Iris pigment epithelial cell (primary cell): Measurements from ENCODE around the gene CMIP.
A peak's percentile ranks its signal among the peaks of the same experiment; 100 is the strongest.

Source experiments
- DNase-seq: peaks from one replicate; pipeline ENCODE4 v3.0.0-alpha.2; 2011; ENCODE audit warnings: low read depth

The CMIP gene

DNA sequence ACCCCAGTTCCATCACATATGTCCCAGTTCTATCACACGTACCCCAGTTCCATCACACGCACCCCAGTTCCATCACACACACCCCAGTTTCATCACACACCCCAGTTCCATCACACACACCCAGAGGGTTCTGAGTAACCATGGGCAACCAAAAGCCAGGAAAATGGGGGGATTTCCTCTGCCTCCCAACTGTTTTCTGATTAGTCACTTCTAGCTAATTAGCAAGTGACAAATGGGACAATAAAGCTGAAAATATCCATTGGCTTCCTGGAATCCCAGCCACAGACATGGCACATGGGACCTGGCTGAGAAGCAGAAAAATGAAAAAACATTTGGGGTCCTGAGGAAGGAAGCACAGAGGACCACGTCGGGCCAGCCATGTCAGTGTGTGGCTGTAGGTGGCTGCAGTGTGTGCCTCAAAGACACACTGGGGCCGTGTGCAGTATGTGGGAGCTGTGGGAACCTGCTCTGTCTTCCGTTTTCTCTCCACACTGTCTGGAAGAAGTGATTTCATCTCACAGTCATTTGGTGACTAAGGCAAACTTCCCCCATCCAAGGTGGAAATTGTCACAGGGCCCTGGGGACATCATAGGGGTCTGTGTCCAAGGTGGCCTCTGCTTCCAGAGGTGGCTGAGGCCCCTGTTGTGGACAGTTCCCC is 106.7 kb downstream of the CMIP start:
- peak; percentile 75 for DNase-seq

DNA sequence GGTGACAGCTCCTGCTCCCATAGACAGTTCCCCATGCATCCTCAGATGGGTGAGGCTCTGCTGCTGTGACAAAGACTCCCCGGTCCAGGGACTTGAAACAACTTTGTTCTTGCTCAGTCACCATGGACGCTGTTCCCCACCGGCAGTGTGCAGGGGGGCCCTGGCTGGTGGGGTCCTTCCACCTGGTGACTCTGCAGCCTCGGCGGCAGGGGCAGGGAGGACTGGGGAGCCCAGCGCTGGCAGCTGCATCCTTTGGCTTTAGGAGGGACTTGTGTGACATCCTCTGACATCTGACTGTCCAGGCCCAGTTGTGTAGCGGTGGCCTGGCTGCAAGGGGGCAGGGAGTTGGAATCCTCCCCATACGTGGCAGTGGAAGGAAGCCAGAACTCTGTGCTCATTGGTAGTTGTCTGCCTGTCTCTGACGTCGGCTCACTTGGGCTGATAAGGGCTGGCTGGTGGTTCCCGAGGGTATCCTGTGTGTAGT is 107.3 kb downstream of the CMIP start:
- DNase-seq, result peak; percentile 75

DNA sequence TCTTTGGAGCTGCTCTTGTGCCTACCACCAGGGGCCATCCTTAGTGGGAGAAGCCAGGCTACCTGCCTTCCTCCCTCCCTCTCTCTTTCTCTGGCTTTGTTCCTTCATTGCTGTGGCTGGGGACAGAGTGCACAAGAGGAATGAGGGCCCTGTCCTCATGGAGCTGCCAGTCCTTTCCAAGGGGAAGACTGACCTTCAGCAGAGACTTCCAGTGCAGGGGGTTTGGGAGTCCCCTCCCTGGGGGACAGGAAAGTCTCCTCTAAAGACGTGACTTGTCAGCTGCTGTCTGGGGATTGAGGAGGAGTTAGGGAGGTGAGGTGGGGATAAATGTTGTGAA is 108.1 kb downstream of the CMIP start:
- no peak for DNase-seq

DNA sequence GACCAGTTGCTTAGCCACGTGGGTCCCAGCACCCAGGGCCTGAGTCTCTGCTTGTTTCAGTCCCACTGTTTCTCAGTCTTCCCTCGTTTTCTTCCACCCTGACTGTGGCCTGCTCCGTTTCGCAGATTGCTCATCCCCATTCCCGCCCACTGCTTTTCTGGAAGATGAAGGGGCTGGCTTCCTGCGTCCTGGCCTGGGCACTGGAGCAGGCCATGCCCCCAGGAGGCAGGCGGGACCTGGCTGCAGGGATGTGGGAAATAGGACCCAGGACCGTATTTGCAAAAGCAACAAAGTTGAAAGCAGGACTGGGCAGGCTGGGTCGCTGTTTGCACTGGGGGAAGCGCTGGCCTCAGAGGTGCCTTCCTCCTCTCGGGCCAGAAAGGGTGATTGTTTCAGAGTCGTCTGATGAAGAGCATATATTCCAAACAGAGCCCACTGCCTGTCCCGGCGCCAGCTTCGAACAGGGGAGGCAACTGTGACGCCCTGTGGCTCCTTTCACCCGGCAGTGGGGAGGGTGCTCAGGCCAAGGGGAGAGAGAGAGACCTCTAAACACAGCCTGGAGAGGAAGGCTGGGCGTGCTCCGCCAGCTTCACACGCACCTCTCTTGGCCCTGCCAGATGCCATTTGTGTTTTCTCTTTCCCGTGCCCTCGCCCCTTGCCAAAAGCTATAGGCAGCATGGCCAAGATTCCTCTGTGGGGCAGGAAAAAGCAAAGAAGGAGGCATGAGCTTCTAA is 108.6 kb downstream of the CMIP start:
- no peak for DNase-seq

DNA sequence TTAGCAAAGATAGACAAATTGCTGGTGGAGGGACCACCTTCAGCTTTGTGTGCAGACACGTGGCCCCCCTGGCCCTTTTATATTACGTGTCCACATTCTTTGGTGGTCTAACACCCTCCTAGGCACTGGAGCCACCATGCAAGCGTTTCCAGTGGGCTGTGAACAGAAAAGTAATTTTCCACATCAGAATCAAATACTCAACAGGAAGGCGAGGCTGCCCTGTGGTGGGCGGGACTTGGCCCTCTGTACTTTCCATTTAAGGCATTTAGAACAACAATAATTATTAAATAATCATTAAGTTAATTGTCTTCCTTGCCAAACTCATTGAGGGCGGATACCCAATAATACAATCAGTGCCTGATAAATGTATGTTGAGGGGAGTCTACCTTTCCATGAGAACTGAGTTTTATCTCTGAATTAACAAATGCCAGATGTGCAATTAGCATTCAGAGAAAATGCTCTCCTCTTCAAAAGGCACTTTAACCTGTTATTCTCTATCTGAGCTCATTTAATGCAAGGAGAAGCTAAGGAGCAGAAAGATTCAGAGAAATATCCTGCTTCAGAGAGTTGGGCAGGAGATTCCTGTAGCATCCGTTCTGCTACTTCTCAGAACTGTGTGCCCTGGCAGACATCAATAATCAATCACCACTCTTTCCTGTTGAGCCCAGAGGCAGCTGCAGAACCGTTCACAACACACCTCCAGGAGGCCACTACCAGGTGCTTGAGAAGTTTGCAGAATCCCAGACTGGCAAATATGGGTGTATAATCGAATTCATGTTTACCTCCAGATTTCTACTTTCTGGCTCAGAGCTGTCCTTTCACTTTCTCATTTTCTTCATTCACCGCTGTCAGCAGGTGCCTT is 109.4 kb downstream of the CMIP start:
- no peak for DNase-seq

DNA sequence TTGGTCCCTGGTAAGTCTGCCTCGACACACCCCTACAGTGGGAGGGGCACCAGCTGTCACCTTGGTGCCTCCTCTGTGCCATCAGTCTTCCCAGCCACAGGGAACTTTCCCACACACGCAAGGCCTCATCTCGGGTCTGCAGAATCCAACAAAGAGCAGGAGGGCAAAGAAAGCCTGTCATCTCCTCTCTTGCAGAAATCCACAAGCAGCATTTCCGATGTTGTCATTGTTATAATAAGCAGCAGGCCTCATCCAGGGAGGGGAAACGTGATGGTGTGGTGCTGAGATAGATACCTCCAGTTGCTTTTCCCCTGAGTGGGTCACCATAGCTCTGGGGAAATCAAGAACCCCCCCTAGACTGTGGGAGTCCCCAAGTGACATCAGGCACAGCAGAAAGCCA is 110.4 kb downstream of the CMIP start:
- DNase-seq, result no peak

DNA sequence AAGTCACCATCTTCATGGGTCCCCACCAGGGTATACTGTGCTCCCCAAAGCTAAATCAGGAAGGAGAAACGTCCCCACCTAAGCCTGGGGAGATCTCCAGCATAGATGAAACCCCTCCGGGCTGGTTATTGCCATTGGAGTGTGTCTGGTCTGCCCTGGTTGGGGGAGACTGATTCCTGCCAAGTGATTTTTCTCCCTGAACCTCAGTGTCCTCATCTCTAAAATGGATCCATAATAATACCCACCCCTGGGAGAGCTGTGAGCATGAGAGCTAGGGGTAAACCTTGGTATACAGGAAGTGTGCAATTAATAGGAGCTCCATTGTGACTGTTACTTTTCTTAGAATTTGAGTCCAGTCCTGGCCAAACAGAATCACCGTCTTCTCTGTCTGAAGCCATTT is 111.1 kb downstream of the CMIP start:
- DNase-seq, result no peak

DNA sequence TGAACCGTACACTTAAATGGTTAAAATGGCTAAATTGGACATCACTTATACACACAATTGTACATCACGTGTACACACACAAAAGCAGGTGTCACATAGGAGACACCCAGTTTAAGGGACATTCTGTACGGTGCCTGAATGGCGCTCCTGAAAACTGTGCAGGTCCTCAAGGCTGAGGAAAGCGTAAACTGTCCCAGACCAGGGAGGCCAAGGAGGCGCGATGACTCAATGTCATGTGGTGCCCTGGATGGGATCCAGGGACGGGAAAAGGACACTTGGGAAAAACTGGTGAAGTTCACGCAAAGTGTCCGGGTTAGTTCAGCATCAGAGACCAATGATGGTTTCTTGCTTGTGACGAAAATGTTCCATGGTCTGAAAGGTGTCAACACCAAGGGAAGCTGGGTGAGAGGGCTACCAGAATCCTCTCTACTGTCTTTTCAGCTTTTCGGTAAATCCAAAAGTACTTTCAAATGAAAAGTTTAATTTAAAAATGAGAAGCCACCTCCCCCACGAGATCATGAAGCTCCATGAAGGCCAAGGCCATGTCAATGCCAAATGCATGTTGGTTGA is 112.2 kb downstream of the CMIP start:
- DNase-seq, result no peak

DNA sequence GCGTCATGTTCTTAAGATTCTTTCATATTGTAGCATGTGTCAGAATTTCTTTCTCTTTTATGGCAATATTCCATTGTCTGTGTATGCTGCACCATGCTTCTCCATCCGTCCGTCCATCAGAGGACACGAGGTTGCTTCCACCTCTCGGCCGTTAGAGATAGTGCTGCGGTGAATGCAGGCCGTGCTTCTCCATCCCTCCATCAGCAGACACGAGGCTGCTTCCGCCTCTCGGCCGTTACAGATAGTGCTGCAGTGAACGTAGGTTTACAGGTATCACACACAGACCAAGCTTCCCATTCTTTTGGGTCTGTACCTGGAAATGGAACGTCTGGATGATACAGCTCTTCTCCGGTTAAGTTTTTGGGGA is 113.5 kb downstream of the CMIP start:
- DNase-seq, result no peak

DNA sequence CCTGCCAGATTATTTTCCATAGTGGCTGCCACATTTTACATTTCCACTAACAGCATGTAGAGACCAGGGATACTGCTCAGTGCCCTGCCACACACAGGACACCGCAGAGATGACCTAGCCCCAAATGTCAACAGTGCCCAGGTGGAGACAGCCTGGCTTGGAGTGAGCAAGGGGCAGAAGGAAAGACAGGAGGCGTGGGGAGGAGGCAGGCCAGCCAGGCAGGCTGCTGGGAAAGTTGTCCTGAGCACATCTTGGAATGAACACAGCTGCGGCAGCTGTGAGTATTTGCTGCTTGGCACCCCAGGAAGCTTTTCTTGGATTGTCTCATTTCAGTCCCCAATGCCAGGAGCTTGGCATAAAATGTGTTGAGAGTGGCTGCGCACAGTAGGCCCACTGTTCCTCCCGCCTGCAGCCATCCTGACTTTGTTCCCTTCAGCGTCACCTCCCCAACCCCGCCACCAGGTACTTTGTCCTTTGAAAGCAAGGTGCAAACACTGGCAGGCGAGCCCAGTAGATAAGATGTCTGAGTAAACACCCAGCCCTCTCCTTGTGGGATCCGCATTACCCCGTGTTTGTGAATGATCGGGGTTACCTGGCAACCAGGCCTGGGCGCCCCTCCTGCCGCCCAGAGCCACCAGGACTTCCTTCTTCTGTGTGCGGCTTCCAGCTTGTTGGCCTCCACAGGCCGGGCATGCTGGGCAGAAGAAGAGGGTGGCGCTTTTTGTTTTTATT is 114.0 kb downstream of the CMIP start:
- no peak for DNase-seq

DNA sequence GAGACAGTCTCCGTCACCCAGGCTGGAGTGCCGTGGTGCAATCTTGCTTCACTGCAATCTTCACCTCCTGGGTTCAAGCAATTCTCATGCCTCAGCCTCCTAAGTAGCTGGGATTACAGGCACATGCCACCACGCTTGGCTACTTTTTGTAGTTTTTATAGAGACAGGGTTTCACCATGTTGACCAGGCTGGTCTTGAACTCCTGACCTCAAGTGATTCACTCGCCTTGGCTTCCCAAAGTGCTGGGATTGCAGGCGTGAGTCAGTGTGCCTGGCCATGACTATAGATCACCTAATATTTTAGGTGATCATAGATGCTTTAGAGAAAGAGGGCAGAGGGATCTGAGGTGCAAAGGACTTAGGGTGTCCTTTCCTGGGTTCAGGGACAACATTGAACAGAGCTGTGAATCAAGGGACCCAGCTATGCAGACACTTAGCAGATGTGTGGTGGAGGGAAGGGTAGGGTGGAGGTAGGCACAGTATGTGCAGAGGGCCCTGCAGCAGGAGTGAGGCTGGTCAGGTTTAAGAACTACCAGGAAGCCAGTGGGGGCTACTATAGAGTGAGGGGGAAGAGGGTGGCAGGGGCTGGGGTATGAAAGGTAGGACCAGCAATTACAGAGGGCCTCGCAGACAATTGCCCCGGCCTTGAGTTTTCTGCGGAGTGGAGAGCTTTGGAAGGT is 116.5 kb downstream of the CMIP start:
- DNase-seq, result peak; percentile 56

DNA sequence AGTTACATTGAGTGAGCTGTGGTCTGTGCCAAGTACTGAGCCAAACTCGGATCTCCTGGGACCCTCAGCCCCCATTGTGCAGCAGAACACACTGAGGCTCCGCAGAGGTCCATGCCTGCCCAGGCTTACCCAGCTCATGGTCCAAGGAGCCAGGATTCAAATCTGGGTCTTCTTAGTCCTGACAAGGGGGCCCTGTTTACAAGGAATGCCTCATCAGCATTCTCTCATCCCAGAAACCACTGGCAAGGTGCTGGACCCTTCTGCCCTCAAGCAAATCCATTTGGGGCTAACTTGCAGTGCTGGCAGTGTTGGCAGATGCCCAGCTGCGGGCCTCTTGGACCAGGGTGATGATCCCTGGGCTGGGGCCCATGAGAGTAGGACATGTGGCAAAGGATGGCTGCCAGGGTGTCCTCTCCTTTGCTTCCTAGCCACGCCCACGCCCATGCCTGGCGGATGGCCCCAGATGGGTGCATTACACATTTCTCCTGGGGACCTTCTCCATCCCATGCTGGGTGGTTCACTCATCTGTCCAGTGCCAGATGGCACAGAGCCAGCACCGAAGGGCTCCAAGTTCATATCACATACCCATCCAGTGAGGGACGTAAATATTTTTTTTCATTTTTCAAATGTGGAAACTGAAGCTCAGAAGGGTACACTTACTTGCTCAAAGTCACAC is 117.7 kb downstream of the CMIP start:
- no peak for DNase-seq

DNA sequence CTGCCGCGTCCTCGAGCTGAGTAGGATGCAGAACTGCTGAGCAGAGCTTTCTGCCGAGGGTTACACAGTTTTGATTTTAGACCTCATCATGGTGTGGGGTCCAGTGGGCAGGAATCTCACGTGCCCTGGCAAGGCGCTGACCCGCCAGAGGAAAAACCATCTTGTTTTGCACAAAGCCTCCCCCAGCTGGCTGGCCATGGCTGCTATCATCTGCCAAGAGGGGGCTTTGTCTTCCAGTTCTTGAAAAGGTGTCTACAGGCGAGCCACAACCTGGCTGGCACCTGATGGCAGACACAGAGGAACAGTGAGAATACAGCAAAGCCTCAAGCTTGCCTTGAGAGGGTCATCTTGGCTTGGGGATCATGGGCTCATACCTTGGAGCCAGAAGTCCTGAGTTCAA is 118.3 kb downstream of the CMIP start:
- no peak for DNase-seq

DNA sequence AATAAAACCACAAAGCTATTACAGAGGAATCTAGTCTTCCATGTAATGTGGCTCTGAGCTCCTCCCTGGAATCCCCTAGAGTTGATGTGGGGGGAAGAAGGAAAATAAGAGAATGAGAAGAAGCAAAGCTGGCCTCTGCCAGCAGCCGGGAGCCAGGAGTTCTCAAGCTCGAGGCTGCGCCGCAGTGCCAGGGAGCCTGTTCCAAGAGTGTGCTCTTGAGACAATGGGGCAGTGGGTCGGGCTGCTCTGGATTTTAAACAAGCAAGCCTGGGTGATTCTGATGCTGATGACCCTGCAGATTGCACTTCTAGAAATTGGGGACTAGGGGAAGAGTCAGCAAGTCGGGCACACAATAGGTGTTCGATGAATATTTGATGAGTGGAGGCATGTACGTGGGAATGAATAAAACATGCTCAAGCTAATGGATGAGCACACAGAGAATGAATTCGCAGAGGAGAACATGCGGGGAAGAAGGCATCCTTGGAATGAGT is 119.9 kb downstream of the CMIP start:
- DNase-seq, result no peak

DNA sequence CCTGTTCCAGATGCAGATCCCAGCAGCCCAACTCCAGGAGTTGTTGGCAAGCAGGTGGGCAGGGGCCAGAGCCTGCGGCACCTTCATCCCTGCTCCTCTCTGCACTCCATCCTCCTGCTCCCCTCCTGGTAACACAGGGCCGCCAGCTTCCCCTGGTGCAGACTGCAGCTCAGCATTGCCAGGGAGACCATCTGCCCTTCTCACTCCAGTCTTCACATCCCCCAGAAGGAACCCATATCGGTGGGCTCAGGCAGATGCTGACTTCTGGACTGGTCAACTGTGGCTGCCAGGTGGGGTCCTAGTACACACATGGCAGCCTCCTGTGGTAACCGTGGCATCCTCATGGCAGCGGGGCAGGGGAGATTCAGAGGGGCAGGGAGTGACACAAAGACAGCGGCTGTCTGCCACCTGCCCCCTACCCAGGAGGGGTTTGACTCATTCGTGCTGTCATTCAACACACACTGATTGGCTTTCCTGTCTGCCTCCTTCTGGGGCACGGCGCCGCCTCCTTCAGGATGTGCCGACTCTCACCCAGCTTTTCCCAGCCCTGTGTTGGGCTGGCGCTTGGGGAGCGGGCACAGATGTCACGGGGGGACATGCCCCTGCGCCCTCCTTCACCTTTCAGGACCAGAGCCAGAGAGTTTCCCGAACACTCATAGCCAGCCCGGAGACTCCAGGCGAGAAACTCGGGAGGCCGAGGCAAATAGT is 120.9 kb downstream of the CMIP start:
- no peak for DNase-seq

DNA sequence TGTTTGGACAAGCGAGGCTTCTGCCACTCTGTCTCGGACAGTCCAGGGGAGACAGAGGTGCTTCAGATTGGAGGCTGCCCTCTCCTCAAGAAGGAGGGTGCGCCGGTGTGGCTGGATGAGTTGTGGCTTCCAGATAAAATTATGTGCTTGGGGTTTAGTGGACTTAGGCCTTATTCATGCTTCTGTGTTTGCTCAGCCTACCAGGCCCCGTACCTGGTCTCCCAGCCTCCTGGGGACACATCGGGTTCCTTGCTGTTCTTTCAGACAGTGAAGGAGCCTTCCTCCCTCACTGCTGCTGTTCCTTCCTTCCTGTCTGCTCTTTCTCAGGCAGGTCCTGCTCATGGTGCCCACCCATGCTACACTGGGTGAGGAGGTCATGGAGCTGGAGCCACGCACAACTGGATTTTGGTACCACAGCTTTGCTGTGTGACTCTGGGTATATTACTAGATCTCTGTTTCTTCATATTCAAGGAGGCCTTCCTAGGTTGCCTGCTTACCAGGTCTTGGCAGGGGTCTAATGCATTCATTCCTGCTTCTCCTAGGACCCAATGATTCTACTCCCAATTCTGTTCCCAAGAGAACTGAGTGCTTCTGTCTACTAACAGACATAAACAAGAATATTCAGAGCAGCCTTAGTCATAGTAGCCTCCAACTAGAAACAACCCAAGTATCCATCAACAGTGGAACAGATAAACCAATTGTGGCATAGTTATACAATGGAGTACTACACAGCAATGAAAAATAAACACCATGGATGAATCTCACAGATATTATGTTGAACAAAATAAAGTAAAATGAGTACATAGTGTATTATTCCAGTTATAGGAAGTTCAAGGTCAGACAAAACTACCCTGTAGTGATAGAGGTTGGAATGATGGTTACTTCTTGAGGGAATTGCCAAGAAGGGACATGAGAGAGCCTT is 121.7 kb downstream of the CMIP start:
- DNase-seq, result no peak

DNA sequence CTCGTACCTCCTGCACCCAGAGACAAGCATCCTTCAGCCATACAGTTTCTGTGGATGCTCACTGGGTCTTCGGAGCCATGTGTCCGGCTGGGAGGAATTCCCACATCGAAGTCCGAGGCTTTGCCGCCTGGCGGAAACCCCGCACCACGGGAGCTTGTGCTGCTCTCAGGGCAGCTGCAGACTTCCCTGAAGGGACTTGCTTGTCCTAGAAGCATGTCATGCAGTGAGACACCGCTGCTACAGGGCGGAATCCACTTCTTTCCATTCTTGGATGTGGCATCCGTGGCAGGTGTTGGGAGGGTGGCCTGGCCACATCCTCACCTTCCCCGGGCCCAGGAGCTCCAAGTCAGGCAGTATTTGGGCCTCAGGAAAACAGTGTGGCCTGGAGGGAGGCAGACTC is 122.5 kb downstream of the CMIP start:
- DNase-seq, result no peak

DNA sequence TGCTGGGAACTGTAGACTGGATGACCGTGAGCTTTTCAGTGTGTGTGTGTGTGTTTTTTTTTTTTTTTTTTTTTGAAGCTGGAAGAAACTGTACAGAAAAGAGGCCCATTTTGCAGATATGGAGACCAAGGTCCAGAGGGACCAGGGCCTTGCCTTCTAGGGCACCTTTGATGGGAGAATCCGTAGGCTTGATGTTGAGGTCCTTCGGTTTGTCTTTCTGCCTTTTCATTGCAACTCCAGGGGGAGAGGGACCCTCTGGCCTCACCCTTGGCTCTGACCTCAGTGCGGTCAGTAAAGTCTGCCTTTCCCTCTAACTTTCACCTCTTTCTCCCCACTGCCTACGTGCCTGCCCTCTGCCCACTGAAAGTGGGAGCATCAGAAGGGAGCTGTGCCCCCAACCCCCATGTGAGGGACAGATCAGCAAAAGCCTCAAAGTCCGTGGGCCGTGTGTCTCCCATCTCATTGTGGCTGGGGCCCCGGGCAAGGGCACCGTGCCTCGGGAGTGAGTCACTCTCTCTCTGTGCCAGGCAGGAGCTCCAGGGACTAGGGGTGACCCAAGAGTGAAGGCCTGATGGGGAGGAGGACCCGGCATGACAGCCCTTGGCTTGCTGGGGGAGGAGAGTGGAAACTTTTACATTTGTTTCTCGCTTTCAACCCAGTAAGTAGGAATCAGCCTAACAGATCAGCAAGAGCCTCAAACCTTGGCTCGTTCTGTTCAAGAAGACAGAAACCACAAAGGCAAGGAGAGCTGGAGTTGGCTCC is 123.6 kb downstream of the CMIP start:
- peak; percentile 46 for DNase-seq
